HCT116 (cell line): Measurements from ENCODE around the gene BOC. TPM values are rescaled to one million over a fixed set of nuclear protein-coding genes. Genes with fewer than 3 reads are reported as not detected.

Experiments
- ATAC-seq: fragments of 200-7000 bp; cut with Tn5 transposase; 2 replicates; pipeline ENCODE4 v1.9.1; 2020; ENCODE audit warnings: mild to moderate bottlenecking, moderate library complexity
- BruUV-seq: library from RNA; stranded (reverse); fragments of 400-500 nt; replicated peaks from 2 replicates; lab custom pipeline; 2021; lab: Mats Ljungman, UMichigan
- CTCF ChIA-PET: fragments of 300-600 bp; sonication (Branson Sonifier 250); formaldehyde crosslinking; loops from one replicate; lab custom pipeline; 2021; ENCODE audit warnings: antibody characterized with exemption; lab: Charles Lee
- POLR2A ChIA-PET: fragments of 300-600, 350-600 bp; sonication (Branson Sonifier 250); formaldehyde crosslinking; loops from one replicate; lab custom pipeline; 2021; ENCODE audit warnings: antibody characterized with exemption; lab: Charles Lee
- RAD21 ChIA-PET, 2 experiments: fragments of 300-600 bp; sonication (Branson Sonifier 250); formaldehyde crosslinking; loops; one replicate each; lab custom pipeline; 2023; ENCODE audit warnings: low total read pairs in 2 of 2; ENCODE audit not compliant: uncharacterized antibody in 2 of 2, unreplicated experiment in 2 of 2, low non-redundant PET in 1 of 2; lab: Charles Lee
- DNase-seq: peaks from one replicate; pipeline ENCODE4 v3.0.0-alpha.2; 2010; ENCODE audit warnings: low read depth, low spot score
- H2AFZ ChIP-seq: fragments of 200-600 bp; shearing (Covaris generic), sonication (generic); 2 replicates; pipeline ENCODE4 v1.6.1; 2017; ENCODE audit warnings: low read depth, mixed run types, mixed read lengths, antibody characterized with exemption, low read length; ENCODE audit not compliant: poor library complexity, severe bottlenecking
- H3K27ac ChIP-seq: 2 replicates; pipeline ENCODE4 v1.5.1; 2012; ENCODE audit warnings: low read depth, low read length
- H3K27me3 ChIP-seq: fragments of 200-600 bp; sonication (generic); 2 replicates; pipeline ENCODE4 v1.6.1; 2016; ENCODE audit warnings: mixed run types, low read length, mixed read lengths; ENCODE audit not compliant: insufficient read depth
- H3K36me3 ChIP-seq, 2 experiments: fragments of 200-500 bp in 1 of 2; fragments of 200-600 bp in 1 of 2; sonication (Bioruptor generic) in 1 of 2; sonication (generic) in 1 of 2; 2 replicates each; pipeline versions ENCODE4 v1.5.1 to v1.6.1; 2014 to 2016; ENCODE audit warnings: low read length in 2 of 2, inconsistent platforms in 1 of 2, mixed read lengths in 1 of 2, mixed run types in 1 of 2; ENCODE audit not compliant: insufficient read depth in 2 of 2, control insufficient read depth in 1 of 2
- H3K4me1 ChIP-seq, 2 experiments: fragments of 200-600 bp in 1 of 2; sonication (generic) in 1 of 2; 2 replicates each; pipeline versions ENCODE4 v1.5.1 to v1.6.1; 2012 to 2017; ENCODE audit warnings: low read length in 2 of 2, inconsistent platforms in 1 of 2, mild to moderate bottlenecking in 1 of 2, mixed read lengths in 1 of 2, mixed run types in 1 of 2, moderate library complexity in 1 of 2; ENCODE audit not compliant: insufficient read depth in 2 of 2, control insufficient read depth in 1 of 2
- H3K4me2 ChIP-seq: fragments of 200-600 bp; sonication (generic); 2 replicates; pipeline ENCODE4 v1.6.1; 2017; ENCODE audit warnings: mixed run types, low read length, mixed read lengths
- H3K4me3 ChIP-seq, 2 experiments: fragments of 200-600 bp in 1 of 2; sonication (generic) in 1 of 2; replicated peaks in 1 of 2; 2 replicates each; pipeline ENCODE4 v1.5.1; 2011 to 2016; ENCODE audit warnings: low read length in 2 of 2, control low read depth in 1 of 2, low read depth in 1 of 2, mild to moderate bottlenecking in 1 of 2, mixed read lengths in 1 of 2, mixed run types in 1 of 2
- H3K79me2 ChIP-seq: fragments of 200-600 bp; sonication (generic); 2 replicates; pipeline ENCODE4 v1.6.1; 2017; ENCODE audit warnings: mild to moderate bottlenecking, mixed run types, low read length, moderate library complexity, mixed read lengths; ENCODE audit not compliant: insufficient read depth
- H3K9ac ChIP-seq: fragments of 200-600 bp; sonication (generic); 2 replicates; pipeline ENCODE4 v1.6.1; 2016; ENCODE audit warnings: low read length, mixed read lengths
- H3K9me2 ChIP-seq: fragments of 200-600 bp; sonication (generic), shearing (Covaris generic); 2 replicates; pipeline ENCODE4 v1.6.1; 2017; ENCODE audit warnings: mixed run types, mild to moderate bottlenecking, moderate library complexity; ENCODE audit not compliant: insufficient read depth
- H3K9me3 ChIP-seq, 2 experiments: fragments of 200-500 bp in 1 of 2; fragments of 200-600 bp in 1 of 2; sonication (Bioruptor generic) in 1 of 2; sonication (generic) in 1 of 2; 2 replicates each; pipeline ENCODE4 v1.6.1; 2014 to 2017; ENCODE audit warnings: low read length in 2 of 2, mixed read lengths in 2 of 2, inconsistent platforms in 1 of 2, low read depth in 1 of 2, mild to moderate bottlenecking in 1 of 2, mixed run types in 1 of 2, moderate library complexity in 1 of 2; ENCODE audit not compliant: control insufficient read depth in 1 of 2, insufficient read depth in 1 of 2
- H4K20me1 ChIP-seq: fragments of 200-600 bp; sonication (generic), shearing (Covaris generic); 2 replicates; pipeline ENCODE4 v1.6.1; 2017; ENCODE audit warnings: mixed run types, mild to moderate bottlenecking, moderate library complexity; ENCODE audit not compliant: insufficient read depth
- CBX3 ChIP-seq: IDR thresholded peaks from 2 replicates; pipeline ENCODE4 v1.6.1; 2012; ENCODE audit warnings: low read depth
- EGR1 ChIP-seq: IDR thresholded peaks from 2 replicates; pipeline ENCODE4 v1.6.1; 2012; ENCODE audit warnings: low read depth
- ELF1 ChIP-seq: IDR thresholded peaks from 2 replicates; pipeline ENCODE4 v1.6.1; 2012; ENCODE audit warnings: low read depth, borderline replicate concordance
- EZH2 ChIP-seq: fragments of 200-600 bp; sonication (generic); IDR thresholded peaks from 2 replicates; pipeline ENCODE4 v1.6.1; 2017; ENCODE audit warnings: antibody characterized with exemption, mixed run types
- EZH2phosphoT487 ChIP-seq: fragments of 200-600 bp; IDR thresholded peaks from 2 replicates; pipeline ENCODE4 v1.6.1; 2018; ENCODE audit warnings: antibody characterized with exemption, borderline replicate concordance
- FOSL1 ChIP-seq: IDR thresholded peaks from 2 replicates; pipeline ENCODE4 v1.6.1; 2012; ENCODE audit warnings: low read depth
- JUND ChIP-seq: IDR thresholded peaks from 2 replicates; pipeline ENCODE4 v1.6.1; 2012
- POLR2A ChIP-seq: IDR thresholded peaks from 2 replicates; pipeline ENCODE4 v1.7.0; 2011; ENCODE audit warnings: borderline replicate concordance; ENCODE audit not compliant: insufficient read depth, insufficient read length; ENCODE audit errors: extremely low read depth
- POLR2AphosphoS5 ChIP-seq: IDR thresholded peaks from 2 replicates; pipeline ENCODE4 v1.6.1; 2011; ENCODE audit warnings: mild to moderate bottlenecking, low read depth, low read length, moderate library complexity
- RAD21 ChIP-seq: IDR thresholded peaks from 2 replicates; pipeline ENCODE4 v1.6.1; 2012; ENCODE audit warnings: low read depth, mild to moderate bottlenecking
- SIN3A ChIP-seq: IDR thresholded peaks from 2 replicates; pipeline ENCODE4 v1.6.1; 2012; ENCODE audit warnings: low read depth
- TCF7L2 ChIP-seq: IDR thresholded peaks from 2 replicates; pipeline ENCODE4 v1.7.0; 2011; ENCODE audit warnings: borderline replicate concordance, inconsistent platforms; ENCODE audit not compliant: insufficient read depth, insufficient read length; ENCODE audit errors: extremely low read depth
- YY1 ChIP-seq: IDR thresholded peaks from 2 replicates; pipeline ENCODE4 v1.6.1; 2011; ENCODE audit warnings: low read length, low read depth, moderate library complexity, mild to moderate bottlenecking; ENCODE audit not compliant: insufficient replicate concordance; ENCODE audit errors: extremely low read depth
- ZFX ChIP-seq: fragments of 450-650 bp; IDR thresholded peaks from 2 replicates; pipeline ENCODE4 v1.6.1; 2017
- ZNF274 ChIP-seq: fragments of 200-500 bp; sonication (Bioruptor generic); IDR thresholded peaks from 2 replicates; pipeline ENCODE4 v1.6.1; 2014; ENCODE audit warnings: mild to moderate bottlenecking, low read depth, low read length, inconsistent platforms
- intact Hi-C: fragments of 100-400 bp; cut with micrococcal nuclease; formaldehyde crosslinking; loops from 2 replicates; pipeline ENCODE4 v1.10.0; 2022
- total RNA-seq: library from RNA; stranded (reverse); gene quantifications from one replicate; pipeline ENCODE4 v1.2.1, GENCODE V29; 2021; ENCODE audit not compliant: unreplicated experiment
- TF ChIP-seq, protein P1 (sequence below): IDR thresholded peaks from 2 replicates; pipeline ENCODE4 v1.6.1; 2012
- TF ChIP-seq, protein P2 (sequence below), 3 experiments: fragments of 200-600 bp in 1 of 3; sonication (generic) in 1 of 3; IDR thresholded peaks in 2 of 3; conservative IDR thresholded peaks in 1 of 3; 2 replicates each; pipeline ENCODE4 v1.5.1; 2012 to 2017; ENCODE audit warnings: low read depth in 2 of 3, low read length in 2 of 3, antibody characterized with exemption in 1 of 3, borderline replicate concordance in 1 of 3, control low read depth in 1 of 3, mild to moderate bottlenecking in 1 of 3, mixed read lengths in 1 of 3, mixed run types in 1 of 3, moderate library complexity in 1 of 3; ENCODE audit not compliant: insufficient read depth in 1 of 3
- TF ChIP-seq, protein P3 (sequence below): IDR thresholded peaks from 2 replicates; pipeline ENCODE4 v1.6.1; 2012
- TF ChIP-seq, protein P4 (sequence below): IDR thresholded peaks from 2 replicates; pipeline ENCODE4 v1.6.1; 2012; ENCODE audit warnings: low read depth
- TF ChIP-seq, protein P5 (sequence below): IDR thresholded peaks from 2 replicates; pipeline ENCODE4 v1.6.1; 2011; ENCODE audit warnings: mild to moderate bottlenecking, low read length, moderate library complexity; ENCODE audit not compliant: insufficient replicate concordance; ENCODE audit errors: extremely low read depth

The BOC gene
- total RNA-seq, 1 experiment from 2014 or later = 3.3 TPM

DNA sequence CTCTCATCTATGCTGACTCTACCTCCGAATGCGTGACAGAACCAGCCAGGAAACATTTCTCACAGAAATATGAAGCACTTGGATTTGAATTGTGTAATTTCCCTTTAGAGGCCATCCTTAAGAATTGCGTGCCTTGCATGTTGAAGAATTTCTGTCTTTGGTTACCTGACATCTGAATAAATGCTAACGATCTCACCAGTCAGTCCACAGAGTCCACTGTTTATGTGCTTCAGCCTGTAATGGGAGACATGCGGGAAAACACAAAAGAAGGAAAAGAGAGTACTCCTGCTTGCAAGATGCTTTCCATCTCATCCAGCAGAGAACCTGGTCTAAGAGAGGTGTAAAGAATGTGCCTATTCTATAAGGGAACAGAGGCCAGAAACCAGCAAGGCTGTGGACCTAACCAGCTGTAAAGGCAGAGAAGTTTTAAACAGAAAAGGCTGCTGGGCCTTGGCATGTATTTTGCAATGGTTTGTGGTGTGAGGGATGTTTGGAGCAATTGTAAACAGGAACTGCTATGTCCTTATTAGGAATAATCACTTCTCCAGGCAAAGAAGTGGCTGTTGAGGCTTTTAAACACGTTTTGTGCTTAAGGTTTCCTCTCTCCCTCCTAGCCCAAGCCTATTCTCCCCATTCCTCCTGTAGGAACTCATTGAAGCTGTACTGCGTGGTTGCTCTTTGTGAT lies 36.4 kb upstream of the BOC start:
- no TSS peak for BruUV-seq
- H3K4me3 ChIP-seq = no peak overlapping the region
- DNase-seq (no peak), ATAC-seq (no peak)
- ChIA-PET POLR2A (no interaction called here), RAD21 (no interaction called here), CTCF (no interaction called here)
- no peaks in the 10 kb centered on the region for H4K20me1 ChIP-seq
- no peaks in the 10 kb centered on the region for H3K9me2 ChIP-seq
- no peaks in the 10 kb centered on the region for H3K27me3 ChIP-seq
- H3K27ac ChIP-seq = no peak overlapping the region
- TF ChIP-seq POLR2A = no peak
- TF ChIP-seq, protein P1, sequence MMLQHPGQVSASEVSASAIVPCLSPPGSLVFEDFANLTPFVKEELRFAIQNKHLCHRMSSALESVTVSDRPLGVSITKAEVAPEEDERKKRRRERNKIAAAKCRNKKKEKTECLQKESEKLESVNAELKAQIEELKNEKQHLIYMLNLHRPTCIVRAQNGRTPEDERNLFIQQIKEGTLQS = no peak
- TF ChIP-seq, protein P2, sequence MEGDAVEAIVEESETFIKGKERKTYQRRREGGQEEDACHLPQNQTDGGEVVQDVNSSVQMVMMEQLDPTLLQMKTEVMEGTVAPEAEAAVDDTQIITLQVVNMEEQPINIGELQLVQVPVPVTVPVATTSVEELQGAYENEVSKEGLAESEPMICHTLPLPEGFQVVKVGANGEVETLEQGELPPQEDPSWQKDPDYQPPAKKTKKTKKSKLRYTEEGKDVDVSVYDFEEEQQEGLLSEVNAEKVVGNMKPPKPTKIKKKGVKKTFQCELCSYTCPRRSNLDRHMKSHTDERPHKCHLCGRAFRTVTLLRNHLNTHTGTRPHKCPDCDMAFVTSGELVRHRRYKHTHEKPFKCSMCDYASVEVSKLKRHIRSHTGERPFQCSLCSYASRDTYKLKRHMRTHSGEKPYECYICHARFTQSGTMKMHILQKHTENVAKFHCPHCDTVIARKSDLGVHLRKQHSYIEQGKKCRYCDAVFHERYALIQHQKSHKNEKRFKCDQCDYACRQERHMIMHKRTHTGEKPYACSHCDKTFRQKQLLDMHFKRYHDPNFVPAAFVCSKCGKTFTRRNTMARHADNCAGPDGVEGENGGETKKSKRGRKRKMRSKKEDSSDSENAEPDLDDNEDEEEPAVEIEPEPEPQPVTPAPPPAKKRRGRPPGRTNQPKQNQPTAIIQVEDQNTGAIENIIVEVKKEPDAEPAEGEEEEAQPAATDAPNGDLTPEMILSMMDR (IDR thresholded peaks at IDR 0.05 in 2 of 3, conservative IDR thresholded peaks at IDR 0.05 in 1 of 3; ENCODE audit: borderline replicate concordance in 1 of 3, insufficient read depth in 1 of 3, low read depth in 2 of 3, low read length in 2 of 3) = no peak
- no peak for TF ChIP-seq EGR1
- TF ChIP-seq JUND = no peak
- TF ChIP-seq POLR2AphosphoS5 = no peak
- no peak for TF ChIP-seq ELF1
- no peak for TF ChIP-seq ZFX
- TF ChIP-seq, protein P3, sequence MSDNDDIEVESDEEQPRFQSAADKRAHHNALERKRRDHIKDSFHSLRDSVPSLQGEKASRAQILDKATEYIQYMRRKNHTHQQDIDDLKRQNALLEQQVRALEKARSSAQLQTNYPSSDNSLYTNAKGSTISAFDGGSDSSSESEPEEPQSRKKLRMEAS = no peak
- TF ChIP-seq FOSL1 = no peak
- TF ChIP-seq EZH2 = no peak
- TF ChIP-seq, protein P4, sequence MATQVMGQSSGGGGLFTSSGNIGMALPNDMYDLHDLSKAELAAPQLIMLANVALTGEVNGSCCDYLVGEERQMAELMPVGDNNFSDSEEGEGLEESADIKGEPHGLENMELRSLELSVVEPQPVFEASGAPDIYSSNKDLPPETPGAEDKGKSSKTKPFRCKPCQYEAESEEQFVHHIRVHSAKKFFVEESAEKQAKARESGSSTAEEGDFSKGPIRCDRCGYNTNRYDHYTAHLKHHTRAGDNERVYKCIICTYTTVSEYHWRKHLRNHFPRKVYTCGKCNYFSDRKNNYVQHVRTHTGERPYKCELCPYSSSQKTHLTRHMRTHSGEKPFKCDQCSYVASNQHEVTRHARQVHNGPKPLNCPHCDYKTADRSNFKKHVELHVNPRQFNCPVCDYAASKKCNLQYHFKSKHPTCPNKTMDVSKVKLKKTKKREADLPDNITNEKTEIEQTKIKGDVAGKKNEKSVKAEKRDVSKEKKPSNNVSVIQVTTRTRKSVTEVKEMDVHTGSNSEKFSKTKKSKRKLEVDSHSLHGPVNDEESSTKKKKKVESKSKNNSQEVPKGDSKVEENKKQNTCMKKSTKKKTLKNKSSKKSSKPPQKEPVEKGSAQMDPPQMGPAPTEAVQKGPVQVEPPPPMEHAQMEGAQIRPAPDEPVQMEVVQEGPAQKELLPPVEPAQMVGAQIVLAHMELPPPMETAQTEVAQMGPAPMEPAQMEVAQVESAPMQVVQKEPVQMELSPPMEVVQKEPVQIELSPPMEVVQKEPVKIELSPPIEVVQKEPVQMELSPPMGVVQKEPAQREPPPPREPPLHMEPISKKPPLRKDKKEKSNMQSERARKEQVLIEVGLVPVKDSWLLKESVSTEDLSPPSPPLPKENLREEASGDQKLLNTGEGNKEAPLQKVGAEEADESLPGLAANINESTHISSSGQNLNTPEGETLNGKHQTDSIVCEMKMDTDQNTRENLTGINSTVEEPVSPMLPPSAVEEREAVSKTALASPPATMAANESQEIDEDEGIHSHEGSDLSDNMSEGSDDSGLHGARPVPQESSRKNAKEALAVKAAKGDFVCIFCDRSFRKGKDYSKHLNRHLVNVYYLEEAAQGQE = no peak
- TF ChIP-seq YY1 = no peak
- TF ChIP-seq SIN3A = no peak
- TF ChIP-seq ZNF274 = no peak
- no peak for TF ChIP-seq RAD21
- TF ChIP-seq, protein P5, sequence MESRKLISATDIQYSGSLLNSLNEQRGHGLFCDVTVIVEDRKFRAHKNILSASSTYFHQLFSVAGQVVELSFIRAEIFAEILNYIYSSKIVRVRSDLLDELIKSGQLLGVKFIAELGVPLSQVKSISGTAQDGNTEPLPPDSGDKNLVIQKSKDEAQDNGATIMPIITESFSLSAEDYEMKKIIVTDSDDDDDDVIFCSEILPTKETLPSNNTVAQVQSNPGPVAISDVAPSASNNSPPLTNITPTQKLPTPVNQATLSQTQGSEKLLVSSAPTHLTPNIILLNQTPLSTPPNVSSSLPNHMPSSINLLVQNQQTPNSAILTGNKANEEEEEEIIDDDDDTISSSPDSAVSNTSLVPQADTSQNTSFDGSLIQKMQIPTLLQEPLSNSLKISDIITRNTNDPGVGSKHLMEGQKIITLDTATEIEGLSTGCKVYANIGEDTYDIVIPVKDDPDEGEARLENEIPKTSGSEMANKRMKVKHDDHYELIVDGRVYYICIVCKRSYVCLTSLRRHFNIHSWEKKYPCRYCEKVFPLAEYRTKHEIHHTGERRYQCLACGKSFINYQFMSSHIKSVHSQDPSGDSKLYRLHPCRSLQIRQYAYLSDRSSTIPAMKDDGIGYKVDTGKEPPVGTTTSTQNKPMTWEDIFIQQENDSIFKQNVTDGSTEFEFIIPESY = no peak
- TF ChIP-seq TCF7L2 = no peak
- TF ChIP-seq EZH2phosphoT487 = no peak
- TF ChIP-seq CBX3 = no peak
- no peaks in the 10 kb centered on the region for H3K4me1 ChIP-seq
- H3K36me3 ChIP-seq = no peaks in the 10 kb centered on the region
- H3K79me2 ChIP-seq = no peaks in the 10 kb centered on the region
- intact Hi-C loops = no loop called here
- no peak overlapping the region for H2AFZ ChIP-seq
- no peak overlapping the region for H3K4me2 ChIP-seq
- H3K9ac ChIP-seq = no peak overlapping the region
- no peaks in the 10 kb centered on the region for H3K9me3 ChIP-seq
